Mesendoderm (in vitro differentiated cells): ENCODE data around the gene DPP9.

Source experiments
- DNase-seq: peaks from one replicate; pipeline ENCODE4 v3.0.0; 2013
- H2AK5ac ChIP-seq: 2 replicates; pipeline ENCODE4 v1.6.1; 2013; ENCODE audit warnings: low read length, inconsistent platforms
- H2BK120ac ChIP-seq: 2 replicates; pipeline ENCODE4 v1.6.1; 2013; ENCODE audit warnings: low read depth, mild to moderate bottlenecking, low read length, moderate library complexity, mixed read lengths
- H2BK15ac ChIP-seq: replicated peaks from 2 replicates; pipeline ENCODE4 v1.6.1; 2013; ENCODE audit warnings: low read depth, mild to moderate bottlenecking, moderate library complexity
- H2BK5ac ChIP-seq: 2 replicates; pipeline ENCODE4 v1.6.1; 2013; ENCODE audit warnings: low read length, inconsistent platforms
- H3K18ac ChIP-seq: 2 replicates; pipeline ENCODE4 v1.6.1; 2013; ENCODE audit warnings: mild to moderate bottlenecking, low read length, mixed read lengths
- H3K23ac ChIP-seq: one replicate; pipeline ENCODE4 v1.6.1; 2013; ENCODE audit warnings: low read length
- H3K27ac ChIP-seq: 2 replicates; pipeline ENCODE4 v1.5.1; 2013; ENCODE audit warnings: low read depth, mild to moderate bottlenecking, inconsistent platforms, low read length, moderate library complexity
- H3K27me3 ChIP-seq: 2 replicates; pipeline ENCODE4 v1.6.1; 2013; ENCODE audit warnings: low read length, control low read depth, mild to moderate bottlenecking, inconsistent platforms; ENCODE audit not compliant: insufficient read depth, poor library complexity
- H3K36me3 ChIP-seq: 2 replicates; pipeline ENCODE4 v1.6.1; 2013; ENCODE audit warnings: low read length, inconsistent platforms; ENCODE audit not compliant: control insufficient read depth, insufficient read depth
- H3K4ac ChIP-seq: one replicate; pipeline ENCODE4 v1.6.1; 2013; ENCODE audit warnings: low read depth, mild to moderate bottlenecking, low read length, moderate library complexity
- H3K4me1 ChIP-seq: 2 replicates; pipeline ENCODE4 v1.6.1; 2013; ENCODE audit warnings: low read depth, low read length, inconsistent platforms; ENCODE audit not compliant: control insufficient read depth
- H3K4me2 ChIP-seq: 2 replicates; pipeline ENCODE4 v1.6.1; 2013; ENCODE audit warnings: low read length
- H3K4me3 ChIP-seq: 2 replicates; pipeline ENCODE4 v1.5.1; 2013; ENCODE audit warnings: mild to moderate bottlenecking, low read length
- H3K56ac ChIP-seq: one replicate; pipeline ENCODE4 v1.6.1; 2013; ENCODE audit warnings: low read length
- H3K79me1 ChIP-seq: 2 replicates; pipeline ENCODE4 v1.6.1; 2013; ENCODE audit warnings: low read length, inconsistent platforms
- H3K79me2 ChIP-seq: 2 replicates; pipeline ENCODE4 v1.6.1; 2013; ENCODE audit warnings: mild to moderate bottlenecking, low read length; ENCODE audit not compliant: control insufficient read depth, insufficient read depth
- H3K9ac ChIP-seq: 2 replicates; pipeline ENCODE4 v1.6.1; 2013; ENCODE audit warnings: low read length, inconsistent platforms
- H4K5ac ChIP-seq: one replicate; pipeline ENCODE4 v1.6.1; 2013; ENCODE audit warnings: low read length
- H4K8ac ChIP-seq: one replicate; pipeline ENCODE4 v1.6.1; 2013; ENCODE audit warnings: low read depth, mild to moderate bottlenecking, control low read depth, low read length, moderate library complexity
- WGBS: extraction: QIAGEN DNeasy Blood & Tissue Kit; methylation state at CpG from one replicate; pipeline ENCODE4 v1.1.7; 2013; ENCODE audit warnings: low lambda C conversion rate, missing lambda C conversion rate; ENCODE audit not compliant: insufficient coverage; ENCODE audit errors: extremely low coverage; 5-methylcytosine and 5-hydroxymethylcytosine counted together

DPP9 gene

DNA sequence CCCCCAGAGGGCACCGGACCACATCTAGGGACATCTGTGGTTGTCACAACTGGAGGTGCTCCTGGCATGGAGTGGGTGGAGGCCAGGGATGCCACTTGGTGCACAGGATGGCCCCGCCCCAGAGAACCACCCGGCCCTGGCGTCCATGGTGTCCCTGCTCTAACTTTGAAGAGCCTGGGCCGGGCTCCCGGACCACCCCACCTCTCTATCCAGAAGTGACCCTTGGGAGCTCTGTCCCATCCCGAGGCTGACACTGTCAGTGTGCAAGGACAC lies 30.6 kb downstream of the DPP9 start:
- no CpG with 5 or more reads among the region's 7 CpGs for WGBS
- Histone ChIP-seq H3K27me3 (no peaks in the 10 kb centered on the region), H3K79me1 (no peaks in the 10 kb centered on the region), H2BK5ac (no peak overlapping the region), H3K36me3 (peaks cover 13% of the 10 kb centered on the region), H3K4ac (no peak overlapping the region), H3K4me2 (no peak overlapping the region), H3K9ac (no peak overlapping the region), H3K18ac (no peak overlapping the region), H3K27ac (no peak overlapping the region), H3K4me3 (no peak overlapping the region), H2BK15ac (no peak overlapping the region), H4K5ac (no peak overlapping the region), H3K4me1 (no peaks in the 10 kb centered on the region), H2AK5ac (no peak overlapping the region), H3K79me2 (no peaks in the 10 kb centered on the region), H4K8ac (no peak overlapping the region), H3K56ac (no peak overlapping the region), H3K23ac (no peak overlapping the region), H2BK120ac (no peak overlapping the region)
- no peak for DNase-seq

DNA sequence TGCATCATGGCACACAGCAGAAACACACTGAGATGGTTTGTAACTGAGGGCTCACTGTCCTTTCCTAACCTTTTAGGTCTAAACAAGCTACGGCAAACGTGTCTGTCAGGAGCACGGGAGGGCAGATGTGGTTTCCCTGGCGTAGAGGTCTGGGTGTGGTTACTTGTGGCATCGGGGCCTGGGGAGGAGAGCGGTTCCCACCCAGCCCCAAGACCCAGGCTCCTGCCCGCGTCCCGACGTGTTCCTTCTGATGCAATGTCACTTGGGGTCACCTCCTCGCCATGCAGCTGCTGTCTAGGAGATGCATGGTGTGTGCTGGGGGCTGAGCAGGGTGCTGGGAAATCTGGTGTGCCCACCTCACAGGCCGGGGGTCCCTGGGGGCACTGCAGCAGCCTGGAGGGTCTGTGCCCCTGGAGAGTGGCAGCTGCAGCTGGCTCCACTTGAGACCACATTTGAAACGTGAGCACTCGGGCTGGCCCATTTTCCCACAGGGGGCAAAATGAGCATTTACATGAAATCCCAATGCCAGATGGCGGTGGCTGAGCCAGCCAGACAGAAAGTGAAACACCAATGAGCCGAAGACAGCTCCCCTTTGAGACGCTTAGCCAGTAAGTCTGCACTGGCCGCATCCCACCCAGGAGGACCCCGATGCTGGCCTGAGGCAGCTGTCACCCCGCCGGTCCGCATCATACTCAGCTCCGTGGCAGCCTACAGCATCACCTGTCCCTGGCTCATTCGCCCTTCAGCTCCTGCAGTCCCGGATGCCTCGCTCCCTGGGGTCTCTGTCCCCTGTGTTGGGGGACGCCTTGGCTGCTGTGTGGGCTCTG lies 31.2 kb downstream of the DPP9 start:
- no peaks in the 10 kb centered on the region for H3K79me1 ChIP-seq

DNA sequence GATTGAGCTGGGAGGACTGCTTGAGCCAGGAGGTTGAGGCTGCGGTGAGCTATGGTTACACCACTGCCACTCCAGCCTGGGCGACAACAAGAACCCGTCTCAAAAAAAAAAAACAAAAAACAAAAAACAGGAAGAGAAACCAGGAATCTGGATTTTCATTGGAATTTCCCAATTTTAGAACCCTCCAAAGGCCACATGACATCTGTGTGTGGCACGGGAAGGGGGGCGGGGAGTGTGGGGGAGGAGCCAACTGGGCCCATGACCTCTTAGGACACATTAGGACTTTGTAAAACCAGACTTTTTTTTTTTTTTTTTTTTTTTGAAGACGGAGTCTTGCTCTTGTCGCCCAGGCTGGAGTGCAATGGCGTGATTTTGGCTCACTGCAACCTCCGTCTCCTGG lies 32.3 kb downstream of the DPP9 start:
- Histone ChIP-seq H3K27ac (no peak overlapping the region), H2BK120ac (no peak overlapping the region), H2AK5ac (no peak overlapping the region), H3K36me3 (peaks cover 13% of the 10 kb centered on the region), H4K8ac (no peak overlapping the region), H3K79me1 (no peaks in the 10 kb centered on the region), H3K4me2 (no peak overlapping the region), H3K4me1 (no peaks in the 10 kb centered on the region), H3K79me2 (no peaks in the 10 kb centered on the region), H3K27me3 (no peaks in the 10 kb centered on the region), H3K23ac (no peak overlapping the region), H4K5ac (no peak overlapping the region), H3K9ac (no peak overlapping the region), H2BK5ac (no peak overlapping the region), H3K4me3 (no peak overlapping the region), H2BK15ac (no peak overlapping the region), H3K18ac (no peak overlapping the region), H3K4ac (no peak overlapping the region), H3K56ac (no peak overlapping the region)
- no peak for DNase-seq
- WGBS: no CpG with 5 or more reads among the region's 9 CpGs

More for the DNA sequence above, 31.2 kb downstream of the DPP9 start:
- Histone ChIP-seq H3K4me1 (no peaks in the 10 kb centered on the region), H3K9ac (no peak overlapping the region), H3K23ac (no peak overlapping the region), H3K56ac (no peak overlapping the region), H3K18ac (no peak overlapping the region), H3K36me3 (peaks cover 13% of the 10 kb centered on the region), H3K4me3 (no peak overlapping the region), H3K27me3 (no peaks in the 10 kb centered on the region), H4K8ac (no peak overlapping the region), H3K4ac (no peak overlapping the region), H2BK5ac (no peak overlapping the region), H2AK5ac (no peak overlapping the region), H4K5ac (no peak overlapping the region), H3K4me2 (no peak overlapping the region), H2BK15ac (no peak overlapping the region), H3K27ac (no peak overlapping the region), H3K79me2 (no peaks in the 10 kb centered on the region), H2BK120ac (no peak overlapping the region)
- DNase-seq: no peak
- WGBS: no CpG with 5 or more reads among the region's 27 CpGs

DNA sequence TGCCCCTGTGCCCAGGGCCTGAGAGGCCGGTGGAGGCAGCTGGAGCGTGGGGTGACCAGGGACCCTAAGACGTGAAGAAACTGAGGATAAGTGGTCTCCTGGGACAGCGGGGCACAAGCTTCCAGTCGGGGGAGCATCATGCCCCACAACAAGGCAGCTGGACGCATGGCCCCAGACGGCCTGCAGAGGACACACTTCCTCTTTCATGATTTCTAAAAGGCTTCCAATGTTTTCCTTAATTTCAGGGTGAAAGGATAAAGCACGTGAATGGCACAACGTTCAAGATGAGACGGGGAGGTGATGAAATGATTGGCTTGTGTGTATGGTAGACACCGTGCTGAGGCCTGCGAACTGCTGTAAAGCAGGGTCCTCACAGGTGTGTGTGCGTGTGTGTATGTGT lies 33.3 kb downstream of the DPP9 start:
- no peak overlapping the region for H2AK5ac ChIP-seq
- H3K9ac ChIP-seq: no peak overlapping the region
- no peak overlapping the region for H3K27ac ChIP-seq
- no peak overlapping the region for H2BK15ac ChIP-seq
- H3K4me2 ChIP-seq: no peak overlapping the region
- no peak overlapping the region for H3K56ac ChIP-seq
- H3K4me1 ChIP-seq: no peaks in the 10 kb centered on the region
- no peaks in the 10 kb centered on the region for H3K27me3 ChIP-seq
- no peak for DNase-seq
- no peak overlapping the region for H4K5ac ChIP-seq
- H4K8ac ChIP-seq: no peak overlapping the region
- no peak overlapping the region for H2BK5ac ChIP-seq
- H3K4ac ChIP-seq: no peak overlapping the region
- no peak overlapping the region for H3K23ac ChIP-seq
- H3K36me3 ChIP-seq: peaks cover 11% of the 10 kb centered on the region
- no peak overlapping the region for H2BK120ac ChIP-seq
- WGBS: no CpG with 5 or more reads among the region's 13 CpGs
- no peak overlapping the region for H3K4me3 ChIP-seq
- no peaks in the 10 kb centered on the region for H3K79me1 ChIP-seq
- no peaks in the 10 kb centered on the region for H3K79me2 ChIP-seq
- H3K18ac ChIP-seq: no peak overlapping the region

DNA sequence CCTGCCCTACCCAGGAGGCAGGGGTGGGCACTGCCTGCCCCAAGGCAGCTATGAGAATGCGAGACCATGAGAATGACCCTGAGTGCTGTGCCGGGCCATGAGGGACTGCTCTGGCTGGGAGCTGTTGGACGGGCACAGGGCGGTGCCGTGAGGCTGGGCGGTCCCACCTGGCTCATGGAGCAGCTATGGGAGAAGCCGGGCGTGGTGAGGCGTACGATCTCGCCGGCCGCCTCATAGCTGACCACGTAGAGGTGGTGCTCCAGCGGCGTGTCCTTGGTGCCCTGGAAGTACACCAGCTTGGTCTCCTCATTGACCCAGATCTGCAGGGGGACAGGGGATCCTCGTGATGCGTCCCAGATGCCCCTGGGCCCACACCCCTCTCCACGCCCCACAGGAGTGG lies 34.2 kb downstream of the DPP9 start:
- peaks cover 11% of the 10 kb centered on the region for H3K36me3 ChIP-seq
- H4K8ac ChIP-seq: no peak overlapping the region
- no peak overlapping the region for H2BK15ac ChIP-seq
- H2BK5ac ChIP-seq: no peak overlapping the region
- no peak overlapping the region for H3K4me2 ChIP-seq
- no peak overlapping the region for H3K9ac ChIP-seq
- no CpG with 5 or more reads among the region's 19 CpGs for WGBS
- H3K4me3 ChIP-seq: no peak overlapping the region
- H3K4me1 ChIP-seq: no peaks in the 10 kb centered on the region
- no peak overlapping the region for H3K27ac ChIP-seq
- H3K56ac ChIP-seq: no peak overlapping the region
- no peaks in the 10 kb centered on the region for H3K27me3 ChIP-seq
- no peak overlapping the region for H3K23ac ChIP-seq
- no peaks in the 10 kb centered on the region for H3K79me2 ChIP-seq
- DNase-seq: no peak
- no peak overlapping the region for H3K4ac ChIP-seq
- H2AK5ac ChIP-seq: no peak overlapping the region
- no peak overlapping the region for H4K5ac ChIP-seq
- no peaks in the 10 kb centered on the region for H3K79me1 ChIP-seq
- no peak overlapping the region for H2BK120ac ChIP-seq
- H3K18ac ChIP-seq: no peak overlapping the region

DNA sequence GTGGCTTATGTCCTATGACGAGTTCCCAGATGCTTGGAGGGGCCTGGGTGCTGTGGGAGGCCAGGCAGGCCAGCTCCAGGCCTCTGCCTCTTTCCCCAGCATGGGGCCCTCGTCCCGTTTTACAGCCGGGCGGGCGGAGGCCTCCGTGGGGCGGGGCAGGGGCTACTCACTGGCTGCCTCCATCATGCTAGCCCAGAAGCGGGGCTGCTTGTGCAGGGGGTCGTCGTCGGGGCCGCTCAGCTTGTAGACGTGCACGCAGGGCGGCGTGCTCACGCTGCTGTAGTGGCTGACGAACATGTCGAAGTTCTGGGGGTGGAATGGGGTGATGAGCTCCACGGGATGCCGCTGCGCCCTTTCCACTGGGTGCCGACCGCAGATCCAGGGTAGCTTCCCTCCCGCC lies 35.1 kb downstream of the DPP9 start:
- no peak overlapping the region for H4K5ac ChIP-seq

More for the DNA sequence above, 35.1 kb downstream of the DPP9 start:
- Histone ChIP-seq H3K4me2 (no peak overlapping the region), H3K23ac (no peak overlapping the region), H2BK5ac (no peak overlapping the region), H3K36me3 (peaks cover 5% of the 10 kb centered on the region), H3K4me1 (no peaks in the 10 kb centered on the region), H3K4me3 (no peak overlapping the region), H3K79me2 (no peaks in the 10 kb centered on the region), H3K9ac (no peak overlapping the region), H3K79me1 (no peaks in the 10 kb centered on the region), H2BK120ac (no peak overlapping the region), H3K4ac (no peak overlapping the region), H3K27me3 (no peaks in the 10 kb centered on the region), H3K18ac (no peak overlapping the region), H3K27ac (no peak overlapping the region), H3K56ac (no peak overlapping the region), H2BK15ac (no peak overlapping the region), H4K8ac (no peak overlapping the region), H2AK5ac (no peak overlapping the region)
- WGBS: no CpG with 5 or more reads among the region's 26 CpGs
- DNase-seq: no peak
